ENCODE data around the gene ICAM4.

GRCh38 chr19:10284065-10284959 lies 2.4 kb upstream of the ICAM4 start:
- TF ChIP-seq CTCF (IDR thresholded peaks at IDR 0.05) (no peak), POLR2AphosphoS5 (IDR thresholded peaks at IDR 0.05) (no peak), EP300 (IDR thresholded peaks at IDR 0.05) (no peak)

All from stomach (tissue), 4 donors.